K562 (cell line): ENCODE measurements around the gene LGR6. TPM values are rescaled to one million over a fixed set of nuclear protein-coding genes. Genes with fewer than 3 reads are reported as not detected.

Experiments
- ARID3A ChIP-seq: IDR thresholded peaks from 2 replicates; pipeline ENCODE4 v1.6.1; 2012; ENCODE audit warnings: low read depth, low read length, improper control_type of control experiment, borderline replicate concordance
- BCL6 ChIP-seq: fragments of 250-450 bp; sonication (Bioruptor Pico); IDR thresholded peaks from 2 replicates; pipeline ENCODE4 v1.4.0; 2020
- E2F3 ChIP-seq: fragments of 250-450 bp; sonication (Bioruptor Pico); IDR thresholded peaks from 2 replicates; pipeline ENCODE4 v1.4.0; 2020; ENCODE audit warnings: mild to moderate bottlenecking
- HNRNPH1 ChIP-seq: fragments of 200-400 bp; formaldehyde crosslinking; optimal IDR thresholded peaks from 2 replicates; pipeline ENCODE3; 2017; ENCODE audit warnings: low read depth, mild to moderate bottlenecking, low read length, moderate library complexity
- NUFIP1 ChIP-seq: fragments of 450-650 bp; IDR thresholded peaks from 2 replicates; pipeline ENCODE4 v1.6.1; 2018; ENCODE audit not compliant: partially characterized antibody
- POLR2AphosphoS2 ChIP-seq: IDR thresholded peaks from 2 replicates; pipeline ENCODE4 v1.6.1; 2012; ENCODE audit warnings: low read length, improper control_type of control experiment
- POLR2H ChIP-seq: IDR thresholded peaks from 2 replicates; pipeline ENCODE4 v1.6.1; 2016; ENCODE audit warnings: missing genetic modification characterization, low read depth, mild to moderate bottlenecking, control low read depth, missing compliant biosample characterization, moderate library complexity
- RFX7 ChIP-seq: fragments of 250-450 bp; sonication (Bioruptor Pico); IDR thresholded peaks from 2 replicates; pipeline ENCODE4 v1.5.1; 2021; ENCODE audit warnings: mild to moderate bottlenecking
- SIRT6 ChIP-seq: IDR thresholded peaks from one replicate; pipeline ENCODE4 v1.6.1; 2012; ENCODE audit warnings: low read depth, mild to moderate bottlenecking, control low read depth, inconsistent platforms, low read length, moderate library complexity
- STAT5A ChIP-seq: IDR thresholded peaks from 2 replicates; pipeline ENCODE4 v1.6.1; 2012; ENCODE audit warnings: low read length, inconsistent platforms, borderline replicate concordance
- TGIF2 ChIP-seq: sonication (generic); formaldehyde crosslinking; IDR thresholded peaks from 2 replicates; pipeline ENCODE4 v1.8.1; 2022; ENCODE audit warnings: mild to moderate bottlenecking, missing genetic modification reagents, moderate library complexity
- ZFP30 ChIP-seq: fragments of 250-450 bp; sonication (Bioruptor Pico); IDR thresholded peaks from 2 replicates; pipeline ENCODE4 v1.8.0; 2022; ENCODE audit warnings: moderate library complexity, mild to moderate bottlenecking, inconsistent platforms, borderline replicate concordance
- ZNF12 ChIP-seq: sonication (generic); formaldehyde crosslinking; IDR thresholded peaks from 2 replicates; pipeline ENCODE4 v1.4.0; 2020; ENCODE audit warnings: mild to moderate bottlenecking, missing genetic modification reagents
- ZNF174 ChIP-seq: fragments of 250-450 bp; sonication (Bioruptor Pico); IDR thresholded peaks from 2 replicates; pipeline ENCODE4 v1.4.0; 2020; ENCODE audit warnings: mild to moderate bottlenecking
- ZNF212 ChIP-seq: fragments of 450-650 bp; formaldehyde crosslinking; IDR thresholded peaks from 2 replicates; pipeline ENCODE4 v1.4.0; 2020; ENCODE audit warnings: mild to moderate bottlenecking
- ZNF239 ChIP-seq: fragments of 250-450 bp; sonication (Bioruptor Pico); IDR thresholded peaks from 2 replicates; pipeline ENCODE4 v1.4.0; 2020; ENCODE audit warnings: mild to moderate bottlenecking
- ZNF407 ChIP-seq: fragments of 450-650 bp; IDR thresholded peaks from 2 replicates; pipeline ENCODE4 v1.6.1; 2016; ENCODE audit warnings: low read depth
- ZNF511 ChIP-seq: sonication (generic); formaldehyde crosslinking; IDR thresholded peaks from 2 replicates; pipeline ENCODE4 v1.8.0; 2022; ENCODE audit warnings: mild to moderate bottlenecking, missing genetic modification reagents
- polyA plus RNA-seq, 8 experiments: library from polyadenylated mRNA; depleted of rRNA in 4 of 8; stranded (reverse) in 5 of 8; unstranded in 3 of 8; fragments of >200 nt; fragmentation: Nextera tagmentation in 2 of 8; fragmentation: Illumina TruSeq in 1 of 8; extraction: Ambion mirVana in 2 of 8; extraction: Trizol in 1 of 8; gene quantifications; 2 replicates each; pipeline versions ENCODE4 v1.2.1 to v1.2.3, GENCODE V29; 2011 to 2014; ENCODE audit warnings: inconsistent platforms in 1 of 8, missing spikeins in 1 of 8
- total RNA-seq, 7 experiments: library from RNA; depleted of rRNA in 6 of 7; stranded (reverse); fragments of >200 nt in 6 of 7; fragmentation: Illumina TruSeq in 2 of 7; extraction: Trizol in 2 of 7; gene quantifications; 2 replicates each; pipeline versions ENCODE4 v1.2.1 to v1.2.3, GENCODE V29; 2011 to 2021; ENCODE audit warnings: low replicate concordance in 1 of 7

LGR6 gene
- total and polyA plus RNA-seq, 9 of the 15 experiments (the other 6 are each of a cell fraction or from before 2014, with no cell fraction given): 0.01 to 0.54 (median 0.17) TPM; not detected in 1

GRCh38 chr1:202159534-202160371 lies 33.8 kb upstream of the LGR6 start (continued):
- TF ChIP-seq ZNF407 (peak; percentile 53; the same call in 1 of the 2 replicates), ZFP30 (CRISPR knock-in tag) (no peak), TGIF2 (CRISPR knock-in tag) (no peak; the same call in 1 of the 2 replicates), SIRT6 (no peak), ARID3A (no peak), E2F3 (CRISPR knock-in tag) (peak; percentile 65), POLR2AphosphoS2 (no peak; the same call in 1 of the 2 replicates), NUFIP1 (peak; percentile 21), ZNF239 (no peak; the same call in 1 of the 2 replicates), ZNF174 (CRISPR knock-in tag) (no peak; the same call in 1 of the 2 replicates), POLR2H (tag) (peak; percentile 86), RFX7 (CRISPR knock-in tag) (0 out of 2 replicates have a peak, but pooled peaks have one; percentile 14), ZNF511 (CRISPR knock-in tag) (peak; percentile 49; the same call in 1 of the 2 replicates), BCL6 (no peak), ZNF12 (CRISPR knock-in tag) (no peak), HNRNPH1 (no peak), STAT5A (no peak; the same call in 1 of the 2 replicates), ZNF212 (no peak; the same call in 1 of the 2 replicates)
